Uterus (tissue), 2 donors: ENCODE data around the gene TSEN54.

Experiments
- CTCF ChIP-seq, 4 experiments: fragments of 200-600 bp in 2 of 4; fragments of 450-650 bp in 2 of 4; sonication (generic) in 2 of 4; IDR thresholded peaks; one replicate each; pipeline ENCODE4 v1.5.1; 2016 to 2019; ENCODE audit warnings: antibody characterized with exemption in 4 of 4, mild to moderate bottlenecking in 2 of 4, moderate library complexity in 1 of 4
- POLR2A ChIP-seq, 2 donors: fragments of 450-650 bp; IDR thresholded peaks; one replicate each; pipeline ENCODE4 v1.6.1; 2016; ENCODE audit warnings: antibody characterized with exemption in 2 of 2, mild to moderate bottlenecking in 1 of 2, moderate library complexity in 1 of 2

DNA sequence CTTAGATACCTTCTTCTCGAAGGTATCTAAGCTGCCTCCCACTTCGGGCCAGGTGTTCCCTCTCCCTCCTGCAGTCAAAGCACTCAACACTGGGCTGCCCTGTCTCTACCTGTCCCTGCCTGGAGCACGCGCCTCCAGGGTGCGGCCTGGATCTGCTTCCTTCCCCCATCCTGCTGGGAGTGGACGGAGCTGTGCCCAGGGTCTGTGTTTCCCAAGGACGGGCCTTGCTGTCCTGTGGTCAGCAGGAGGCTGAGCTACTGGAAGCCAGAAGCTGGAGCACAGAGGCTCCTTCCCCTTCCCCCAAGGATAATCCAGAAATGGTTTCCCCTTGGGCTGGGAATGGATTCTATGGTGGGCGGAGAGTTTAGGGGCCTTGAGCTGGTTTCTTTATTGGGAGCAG, 25.9 kb downstream of the TSEN54 start:
- TF ChIP-seq CTCF (IDR thresholded peaks at IDR 0.05) (no peak), POLR2A (IDR thresholded peaks at IDR 0.05) (no peak)
